Measurements from ENCODE around the gene MUSK.

DNA sequence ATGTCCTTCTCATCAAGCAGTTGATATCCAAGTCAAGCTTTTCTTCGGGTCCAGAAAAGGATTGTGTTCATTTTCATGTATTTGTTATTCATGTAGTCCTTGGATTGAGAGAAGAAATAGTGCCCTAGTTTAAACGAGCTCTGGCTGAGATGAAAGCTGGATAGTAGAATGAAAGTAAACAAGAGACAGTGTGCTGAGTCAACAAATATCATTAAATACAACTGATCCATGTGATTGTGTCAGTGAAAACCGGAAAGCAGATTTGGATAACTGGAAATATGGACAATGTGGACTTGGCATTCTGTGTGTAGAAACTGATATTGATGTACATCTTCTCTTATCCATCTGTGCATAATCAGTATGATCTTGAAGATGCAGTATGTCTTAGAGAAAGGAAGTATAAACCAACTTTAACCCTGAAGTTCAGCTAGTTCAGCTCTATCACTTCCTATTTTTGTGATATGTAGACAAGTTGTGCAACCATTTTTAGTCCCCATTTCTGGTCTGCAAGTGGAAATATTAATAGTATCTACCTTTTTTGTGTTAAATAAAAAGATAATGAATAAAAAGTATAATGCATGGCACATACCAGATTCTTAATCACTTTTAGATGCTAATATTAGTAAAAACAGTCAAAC, 4.4 kb downstream of the MUSK start:
- no peak for TF ChIP-seq POLR2A (IDR thresholded peaks at IDR 0.05; ENCODE audit: low read depth, low read length)
- TF ChIP-seq POLR2AphosphoS5 (IDR thresholded peaks at IDR 0.05; ENCODE audit: low read depth, low read length) = no peak
- no peak for TF ChIP-seq TAF1 (IDR thresholded peaks at IDR 0.05; ENCODE audit: borderline replicate concordance, low read depth, low read length)

All from GM12892 (cell line).